HCT116 (cell line): ENCODE results near the gene ARL5C.

Experiments used
- CTCF ChIP-seq, 3 experiments: fragments of 200-600 bp in 1 of 3; sonication (generic) in 1 of 3; IDR thresholded peaks in 2 of 3; conservative IDR thresholded peaks in 1 of 3; 2 replicates each; pipeline ENCODE4 v1.5.1; 2012 to 2017; ENCODE audit warnings: low read depth in 2 of 3, low read length in 2 of 3, antibody characterized with exemption in 1 of 3, borderline replicate concordance in 1 of 3, control low read depth in 1 of 3, mild to moderate bottlenecking in 1 of 3, mixed read lengths in 1 of 3, mixed run types in 1 of 3, moderate library complexity in 1 of 3; ENCODE audit not compliant: insufficient read depth in 1 of 3
- EGR1 ChIP-seq: IDR thresholded peaks from 2 replicates; pipeline ENCODE4 v1.6.1; 2012; ENCODE audit warnings: low read depth
- EZH2 ChIP-seq: fragments of 200-600 bp; sonication (generic); IDR thresholded peaks from 2 replicates; pipeline ENCODE4 v1.6.1; 2017; ENCODE audit warnings: antibody characterized with exemption, mixed run types
- MAX ChIP-seq: IDR thresholded peaks from 2 replicates; pipeline ENCODE4 v1.6.1; 2012
- POLR2A ChIP-seq: IDR thresholded peaks from 2 replicates; pipeline ENCODE4 v1.7.0; 2011; ENCODE audit warnings: borderline replicate concordance; ENCODE audit not compliant: insufficient read depth, insufficient read length; ENCODE audit errors: extremely low read depth
- RAD21 ChIP-seq: IDR thresholded peaks from 2 replicates; pipeline ENCODE4 v1.6.1; 2012; ENCODE audit warnings: low read depth, mild to moderate bottlenecking

- TF ChIP-seq CTCF (IDR thresholded peaks at IDR 0.05 in 2 of 3, conservative IDR thresholded peaks at IDR 0.05 in 1 of 3; ENCODE audit: borderline replicate concordance in 1 of 3, insufficient read depth in 1 of 3, low read depth in 2 of 3, low read length in 2 of 3) (no peak), EGR1 (no peak), POLR2A (no peak), RAD21 (no peak), MAX (no peak), EZH2 (no peak)
Measured at GRCh38 chr17:39196241-39196807, 30.4 kb upstream of the ARL5C start.
